Activated T-helper 17 cell treated with anti-CD3 and anti-CD28 coated beads, Interleukin-2, amount 50 U/mL, for 72 hours (primary cell): ENCODE data around the gene C4orf54. TPM values are rescaled to one million over a fixed set of nuclear protein-coding genes. Genes with fewer than 3 reads are reported as not detected.

ENCODE experiments used
- ATAC-seq: fragments of 150-1000 bp; cut with Tn5 transposase; replicated peaks from 2 replicates; pipeline ENCODE4 v1.10.0; 2021; ENCODE audit warnings: mild to moderate bottlenecking, moderate library complexity
- H3K27ac Mint-ChIP-seq: one replicate; pipeline ENCODE4 v1.8.0; 2022; ENCODE audit warnings: mixed read lengths
- H3K27me3 Mint-ChIP-seq: one replicate; pipeline ENCODE4 v1.8.0; 2022; ENCODE audit warnings: mixed read lengths
- H3K36me3 Mint-ChIP-seq: one replicate; pipeline ENCODE4 v1.8.0; 2022; ENCODE audit warnings: low read depth, mild to moderate bottlenecking, mixed read lengths
- H3K4me1 Mint-ChIP-seq: one replicate; pipeline ENCODE4 v1.8.0; 2022; ENCODE audit warnings: mixed read lengths
- H3K4me3 Mint-ChIP-seq: one replicate; pipeline ENCODE4 v1.8.0; 2022; ENCODE audit warnings: mild to moderate bottlenecking, mixed read lengths
- H3K9me3 Mint-ChIP-seq: one replicate; pipeline ENCODE4 v1.8.0; 2022; ENCODE audit warnings: mixed read lengths
- total RNA-seq, 2 donors: library from RNA; stranded (reverse); gene quantifications; one replicate each; pipeline ENCODE4 v1.2.3, GENCODE V29; 2022

Gene C4orf54
- total RNA-seq, result not detected

DNA sequence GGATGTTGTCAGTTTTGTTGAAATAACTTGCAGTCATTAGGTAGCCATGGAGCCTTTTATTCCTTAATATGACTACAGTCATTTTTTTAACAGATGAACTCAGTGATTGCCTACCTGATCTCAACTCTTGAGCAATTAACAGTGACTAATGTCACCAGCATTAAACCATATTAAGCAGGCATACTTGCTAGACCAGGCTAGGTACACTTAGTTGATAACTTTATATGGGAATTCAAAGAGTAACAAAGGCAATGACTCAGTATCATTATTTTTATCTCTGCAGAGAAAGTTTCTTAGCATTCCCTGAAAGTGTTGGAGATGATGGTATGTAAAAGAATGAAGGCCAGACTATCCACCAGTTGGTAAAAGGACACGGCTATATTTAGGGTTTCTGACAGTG lies at the start of gene C4orf54:
Gene C4orf54, minus strand, starts transcription at position 31 of the 400 bp plus-strand sequence. CDS start 3,180 bp downstream, outside the sequence.
- H3K36me3 Mint-ChIP-seq, result no peaks in the 10 kb centered on the region
- no peak within 1 kb of the TSS for H3K4me3 Mint-ChIP-seq
- H3K27me3 Mint-ChIP-seq, result peaks cover 10% of the 10 kb centered on the region
- ATAC-seq, result no peak
- H3K27ac Mint-ChIP-seq, result no peak within 1 kb of the TSS
- H3K9me3 Mint-ChIP-seq, result no peaks in the 10 kb centered on the region
- no peaks in the 10 kb centered on the region for H3K4me1 Mint-ChIP-seq

GRCh38 chr4:99705891-99706290 lies 48.3 kb upstream of the C4orf54 start:
- no peak for ATAC-seq

DNA sequence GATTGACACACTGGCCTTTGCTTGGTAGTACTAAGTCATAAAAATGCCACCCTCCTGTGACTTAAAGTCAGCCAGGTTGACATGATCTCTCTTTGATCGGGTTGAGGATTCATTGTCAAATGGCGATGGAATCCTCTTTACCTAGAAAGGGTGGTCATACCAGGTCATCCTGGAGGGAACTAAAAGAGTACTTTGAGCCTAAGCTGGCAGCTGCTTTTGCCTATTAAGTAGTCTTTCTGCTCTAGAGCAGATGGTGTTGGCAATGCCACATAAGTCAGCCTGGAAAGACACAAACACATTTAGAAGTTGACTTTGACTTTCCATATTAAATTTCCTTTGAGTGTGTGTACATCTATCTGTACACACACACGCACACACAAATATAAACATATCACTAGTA lies 39.2 kb upstream of the C4orf54 start:
- ATAC-seq, result no peak
- Mint-ChIP-seq H3K4me3 (no peak overlapping the region), H3K4me1 (no peaks in the 10 kb centered on the region), H3K27ac (no peak overlapping the region), H3K36me3 (no peaks in the 10 kb centered on the region), H3K9me3 (peaks cover 10% of the 10 kb centered on the region), H3K27me3 (peaks cover 46% of the 10 kb centered on the region)

More at GRCh38 chr4:99705891-99706290, 48.3 kb upstream of the C4orf54 start:
- no peaks in the 10 kb centered on the region for H3K36me3 Mint-ChIP-seq
- H3K27ac Mint-ChIP-seq, result no peak overlapping the region
- no peaks in the 10 kb centered on the region for H3K4me1 Mint-ChIP-seq
- peaks cover 13% of the 10 kb centered on the region for H3K27me3 Mint-ChIP-seq
- no peak overlapping the region for H3K4me3 Mint-ChIP-seq
- peaks cover 10% of the 10 kb centered on the region for H3K9me3 Mint-ChIP-seq

GRCh38 chr4:99693140-99693539 lies 35.5 kb upstream of the C4orf54 start:
- Mint-ChIP-seq H3K4me3 (no peak overlapping the region), H3K4me1 (no peaks in the 10 kb centered on the region), H3K36me3 (no peaks in the 10 kb centered on the region), H3K9me3 (peaks cover 19% of the 10 kb centered on the region), H3K27me3 (peaks cover 29% of the 10 kb centered on the region), H3K27ac (no peak overlapping the region)
- ATAC-seq, result no peak

DNA sequence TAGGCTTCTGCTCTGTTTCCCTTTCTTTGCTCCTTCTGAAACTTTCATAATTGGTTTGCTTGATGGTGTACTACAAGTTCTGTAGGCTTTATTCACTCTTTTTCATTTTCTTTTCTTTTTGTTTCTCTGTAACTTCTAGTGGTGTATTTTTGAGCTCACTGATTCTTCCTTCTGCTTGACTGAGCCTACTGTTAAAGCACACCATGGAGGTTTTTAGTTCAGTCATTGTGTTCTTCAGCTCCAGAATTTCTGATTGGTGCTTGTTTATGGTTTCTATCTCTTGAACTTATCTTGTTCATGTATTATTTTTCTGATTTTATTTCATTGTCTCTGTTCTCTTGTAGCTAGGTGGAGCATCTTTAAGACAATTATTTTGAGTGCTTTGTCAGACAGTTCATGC lies 33.4 kb upstream of the C4orf54 start:
- no peak for ATAC-seq
- Mint-ChIP-seq H3K4me3 (no peak overlapping the region), H3K4me1 (no peaks in the 10 kb centered on the region), H3K27ac (no peak overlapping the region), H3K9me3 (peaks cover 19% of the 10 kb centered on the region), H3K27me3 (peaks cover 27% of the 10 kb centered on the region), H3K36me3 (no peaks in the 10 kb centered on the region)

DNA sequence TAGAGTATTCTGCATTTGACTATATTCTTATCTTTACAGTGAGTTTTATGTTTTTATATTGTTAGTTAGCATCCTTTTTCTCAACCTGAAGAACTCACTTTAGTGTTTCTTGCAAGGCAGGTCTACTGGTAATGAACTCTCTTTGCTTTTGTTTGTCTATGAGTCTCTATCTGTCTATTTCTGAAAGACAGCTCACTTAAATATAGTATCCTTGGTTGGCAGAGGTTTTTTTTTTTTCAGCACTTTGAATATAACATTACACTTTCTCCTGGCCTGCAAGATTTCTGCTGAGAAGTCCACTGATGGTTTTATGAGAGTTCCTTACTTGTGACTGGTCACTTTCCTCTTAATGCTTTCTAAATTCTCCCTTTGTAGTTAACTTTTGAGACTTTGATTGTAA lies 32.8 kb upstream of the C4orf54 start:
- H3K4me1 Mint-ChIP-seq, result no peaks in the 10 kb centered on the region
- H3K4me3 Mint-ChIP-seq, result no peak overlapping the region
- peaks cover 24% of the 10 kb centered on the region for H3K27me3 Mint-ChIP-seq
- H3K27ac Mint-ChIP-seq, result no peak overlapping the region
- no peak for ATAC-seq
- H3K36me3 Mint-ChIP-seq, result no peaks in the 10 kb centered on the region
- peaks cover 19% of the 10 kb centered on the region for H3K9me3 Mint-ChIP-seq

DNA sequence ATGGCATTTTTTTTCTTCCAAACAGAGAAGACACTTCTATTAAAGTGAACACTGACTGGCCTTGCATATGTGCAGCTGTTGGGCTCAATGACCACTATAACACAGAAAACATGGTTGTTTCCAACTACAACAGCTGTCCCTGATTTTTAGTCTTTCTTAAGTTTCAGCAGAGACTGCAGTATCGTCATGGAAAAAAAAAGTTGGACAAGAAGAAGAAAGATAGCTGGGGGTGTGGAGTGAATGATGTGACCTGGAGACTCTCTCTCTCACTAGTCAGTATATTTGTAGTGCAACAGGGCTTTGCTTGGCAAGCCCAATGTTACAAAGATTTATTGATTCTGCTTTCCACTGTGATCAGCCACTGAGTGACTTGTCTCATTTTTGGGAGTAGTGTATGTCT lies 29.5 kb upstream of the C4orf54 start:
- ATAC-seq, result no peak
- Mint-ChIP-seq H3K4me3 (no peak overlapping the region), H3K27ac (no peak overlapping the region), H3K36me3 (no peaks in the 10 kb centered on the region), H3K4me1 (no peaks in the 10 kb centered on the region), H3K27me3 (peaks cover 16% of the 10 kb centered on the region), H3K9me3 (peaks cover 16% of the 10 kb centered on the region)

- H3K4me3 Mint-ChIP-seq, result no peak overlapping the region
- H3K27me3 Mint-ChIP-seq, result peaks cover 16% of the 10 kb centered on the region
- H3K27ac Mint-ChIP-seq, result no peak overlapping the region
- no peak for ATAC-seq
- H3K4me1 Mint-ChIP-seq, result no peaks in the 10 kb centered on the region
- H3K9me3 Mint-ChIP-seq, result peaks cover 4% of the 10 kb centered on the region
- no peaks in the 10 kb centered on the region for H3K36me3 Mint-ChIP-seq
Observed at GRCh38 chr4:99685234-99685633, 27.6 kb upstream of the C4orf54 start.

DNA sequence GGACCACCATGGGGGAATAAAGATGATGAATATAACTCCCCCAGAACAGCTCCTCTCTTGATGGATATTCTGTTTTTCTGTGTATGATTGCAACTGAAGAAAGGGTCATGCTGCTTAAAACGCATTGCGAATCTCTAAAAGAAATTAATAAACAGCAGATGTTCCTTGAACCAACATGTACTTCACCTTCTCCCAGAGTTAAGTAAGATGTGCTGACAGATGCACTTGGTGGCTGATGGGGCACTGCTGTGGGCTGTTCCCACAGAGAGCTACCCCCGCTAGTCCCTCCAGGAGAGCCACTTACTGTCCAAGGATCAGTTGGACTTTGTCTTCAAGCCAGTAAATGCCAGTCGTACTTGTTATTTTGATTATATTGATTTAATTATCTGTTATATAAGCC lies 26.3 kb upstream of the C4orf54 start:
- no peaks in the 10 kb centered on the region for H3K4me1 Mint-ChIP-seq
- no peak for ATAC-seq
- no peaks in the 10 kb centered on the region for H3K9me3 Mint-ChIP-seq
- no peak overlapping the region for H3K27ac Mint-ChIP-seq
- H3K36me3 Mint-ChIP-seq, result no peaks in the 10 kb centered on the region
- peaks cover 16% of the 10 kb centered on the region for H3K27me3 Mint-ChIP-seq
- no peak overlapping the region for H3K4me3 Mint-ChIP-seq

DNA sequence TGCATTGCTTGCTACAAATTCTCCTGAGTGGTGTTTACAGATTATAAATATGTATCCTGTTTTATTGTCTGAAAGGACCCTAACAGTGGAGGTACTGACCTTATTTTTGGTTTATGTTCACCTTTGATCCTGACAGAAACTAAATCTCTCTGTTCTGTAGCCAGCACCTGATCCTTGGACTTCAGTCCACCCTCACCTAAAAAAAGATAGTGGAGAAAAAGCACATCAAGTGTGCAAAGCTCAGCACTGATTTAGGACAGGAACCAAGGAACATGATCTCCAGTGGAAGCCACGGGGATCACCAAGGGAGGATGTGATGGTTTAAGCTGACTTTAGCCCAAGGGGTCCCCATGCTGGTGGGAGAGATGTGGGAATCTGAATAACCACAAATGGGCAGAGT lies 22.3 kb upstream of the C4orf54 start:
- H3K4me3 Mint-ChIP-seq, result no peak overlapping the region
- H3K9me3 Mint-ChIP-seq, result no peaks in the 10 kb centered on the region
- ATAC-seq, result no peak

GRCh38 chr4:99679204-99679603 lies 21.6 kb upstream of the C4orf54 start:
- Mint-ChIP-seq H3K4me3 (no peak overlapping the region), H3K27me3 (peaks cover 37% of the 10 kb centered on the region), H3K9me3 (no peaks in the 10 kb centered on the region), H3K4me1 (no peaks in the 10 kb centered on the region), H3K27ac (no peak overlapping the region), H3K36me3 (no peaks in the 10 kb centered on the region)
- ATAC-seq, result no peak

More for the DNA sequence above, 22.3 kb upstream of the C4orf54 start:
- H3K27me3 Mint-ChIP-seq, result peaks cover 29% of the 10 kb centered on the region
- H3K4me1 Mint-ChIP-seq, result no peaks in the 10 kb centered on the region
- H3K36me3 Mint-ChIP-seq, result no peaks in the 10 kb centered on the region
- no peak overlapping the region for H3K27ac Mint-ChIP-seq

DNA sequence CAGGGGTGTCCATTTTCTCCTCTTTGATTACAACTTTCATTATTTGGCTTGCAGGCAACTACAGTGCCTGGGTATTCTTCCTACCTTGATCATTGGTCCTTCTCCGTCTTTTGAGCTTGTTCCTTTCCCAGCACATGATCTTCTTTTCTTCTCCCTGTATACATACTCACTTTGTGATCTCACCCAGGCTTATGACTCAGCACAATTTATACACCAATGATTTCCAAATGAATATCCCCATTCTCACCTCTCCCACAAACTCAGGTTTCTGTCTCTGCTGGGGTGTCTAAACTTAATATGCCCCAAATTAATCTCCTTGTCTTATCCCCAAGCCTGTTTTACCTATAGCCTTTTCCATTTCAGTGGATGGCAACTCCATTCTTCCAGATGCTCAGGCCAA lies 19.5 kb upstream of the C4orf54 start:
- Mint-ChIP-seq H3K4me3 (no peak overlapping the region), H3K27ac (no peak overlapping the region), H3K9me3 (peaks cover 14% of the 10 kb centered on the region), H3K4me1 (no peaks in the 10 kb centered on the region), H3K27me3 (peaks cover 44% of the 10 kb centered on the region), H3K36me3 (peaks cover 1% of the 10 kb centered on the region)
- peak; percentile 31 for ATAC-seq

DNA sequence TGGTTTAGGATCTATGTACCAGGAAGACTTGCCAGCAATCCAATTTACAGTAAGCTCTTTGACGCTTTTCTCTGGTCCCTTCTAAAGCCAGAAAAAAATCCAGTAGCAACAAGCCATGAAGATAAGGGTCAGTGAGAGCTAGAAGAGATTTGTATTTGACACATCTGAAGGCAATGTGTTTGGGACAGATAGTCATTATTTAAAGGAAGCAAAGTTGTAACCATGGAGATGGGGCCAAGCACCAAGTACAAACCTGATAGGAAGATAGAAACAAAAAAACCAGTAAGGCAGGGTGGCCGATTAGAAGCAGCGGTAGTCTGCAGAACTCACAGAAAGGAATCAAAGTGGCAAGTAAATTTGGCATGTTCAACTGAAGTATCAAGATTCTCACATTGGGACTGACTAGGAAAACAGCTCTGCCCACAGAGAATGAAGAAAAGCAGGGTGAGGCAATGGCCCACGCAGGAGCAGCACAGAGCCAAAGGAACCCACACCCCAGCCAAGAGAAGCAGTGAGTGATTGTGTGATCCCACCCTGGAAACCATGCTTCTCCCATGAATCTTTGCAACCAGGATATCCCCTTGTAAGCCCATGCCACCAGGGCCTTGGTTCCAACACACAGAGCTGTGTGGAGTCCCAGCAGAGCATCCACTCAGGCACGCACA lies 12.9 kb upstream of the C4orf54 start:
- H3K9me3 Mint-ChIP-seq, result peaks cover 23% of the 10 kb centered on the region
- H3K4me3 Mint-ChIP-seq, result no peak overlapping the region

DNA sequence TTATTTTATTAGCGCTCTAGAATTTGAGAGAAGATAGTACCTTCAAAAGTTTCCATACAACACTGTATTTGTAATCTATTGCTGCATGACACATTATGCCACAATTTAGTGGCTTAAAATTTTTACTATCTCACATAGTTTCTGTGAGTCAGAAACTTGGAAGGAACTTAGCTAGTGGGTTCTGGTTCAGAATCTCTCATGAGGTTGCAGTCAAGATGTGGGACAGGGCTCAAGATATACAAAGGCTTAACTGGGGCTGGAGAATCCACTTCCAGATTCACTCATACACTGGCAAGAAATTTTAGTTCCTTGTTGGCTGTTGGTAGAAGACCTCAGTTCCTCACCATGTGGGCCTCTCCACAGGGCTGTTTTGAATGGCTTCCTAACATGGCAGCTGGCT lies 11.5 kb upstream of the C4orf54 start:
- Mint-ChIP-seq H3K4me3 (no peak overlapping the region), H3K9me3 (peaks cover 23% of the 10 kb centered on the region), H3K36me3 (peaks cover 6% of the 10 kb centered on the region), H3K27ac (no peak overlapping the region), H3K4me1 (no peaks in the 10 kb centered on the region), H3K27me3 (peaks cover 28% of the 10 kb centered on the region)
- ATAC-seq, result no peak

More for the DNA sequence above, 12.9 kb upstream of the C4orf54 start:
- Mint-ChIP-seq H3K4me1 (no peaks in the 10 kb centered on the region), H3K36me3 (peaks cover 6% of the 10 kb centered on the region), H3K27me3 (peaks cover 38% of the 10 kb centered on the region), H3K27ac (no peak overlapping the region)
- no peak for ATAC-seq

DNA sequence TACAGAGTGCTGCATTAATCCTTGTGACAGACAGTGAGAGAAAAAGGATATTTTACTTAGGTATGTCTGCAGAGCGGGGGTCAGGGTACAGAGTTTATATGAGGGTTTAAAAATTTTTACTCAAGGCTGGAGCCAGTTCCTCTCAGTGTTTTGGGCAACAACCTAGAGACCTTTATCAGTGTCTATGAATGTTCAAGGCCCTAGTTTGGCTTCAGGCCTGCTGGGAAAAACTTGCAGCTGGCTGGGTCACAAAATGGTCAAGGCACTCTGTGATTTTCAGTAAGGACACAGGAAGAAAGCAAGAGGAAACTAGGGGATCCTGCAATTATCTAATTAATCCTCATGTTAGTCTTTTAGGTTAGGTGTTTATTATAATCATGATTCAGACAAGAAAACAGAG lies 10.8 kb upstream of the C4orf54 start:
- H3K36me3 Mint-ChIP-seq, result peaks cover 6% of the 10 kb centered on the region
- no peaks in the 10 kb centered on the region for H3K4me1 Mint-ChIP-seq
- H3K9me3 Mint-ChIP-seq, result peaks cover 19% of the 10 kb centered on the region
- H3K4me3 Mint-ChIP-seq, result no peak overlapping the region
- peaks cover 30% of the 10 kb centered on the region for H3K27me3 Mint-ChIP-seq
- ATAC-seq, result no peak
- H3K27ac Mint-ChIP-seq, result no peak overlapping the region

- Mint-ChIP-seq H3K36me3 (no peaks in the 10 kb centered on the region), H3K9me3 (peaks cover 4% of the 10 kb centered on the region), H3K4me3 (no peak overlapping the region), H3K4me1 (no peaks in the 10 kb centered on the region), H3K27me3 (peaks cover 28% of the 10 kb centered on the region), H3K27ac (no peak overlapping the region)
- ATAC-seq, result no peak
Observed at GRCh38 chr4:99665983-99666382, 8.4 kb upstream of the C4orf54 start.
